Measurements from ENCODE around the gene ETDA. TPM values are rescaled to one million over a fixed set of nuclear protein-coding genes. Genes with fewer than 3 reads are reported as not detected.

Gene ETDA
- total RNA-seq, 1 experiment from 2014 or later: not detected

GRCh38 chrX:135302269-135302873, 50.5 kb downstream of the ETDA start:
- Histone ChIP-seq H3K36me3 (ENCODE audit: insufficient read depth, low read length, poor library complexity, severe bottlenecking) (no peaks in the 10 kb centered on the region), H3K9me3 (ENCODE audit: low read depth, low read length, poor library complexity, severe bottlenecking) (no peaks in the 10 kb centered on the region), H3K4me1 (ENCODE audit: insufficient read depth, low read length, poor library complexity, severe bottlenecking) (no peaks in the 10 kb centered on the region), H3K27me3 (replicated peaks; ENCODE audit: insufficient read depth, low read depth, low read length, poor library complexity) (no peaks in the 10 kb centered on the region), H3K27ac (ENCODE audit: low read depth, low read length, poor library complexity, severe bottlenecking) (no peak overlapping the region), H3K4me3 (ENCODE audit: low read depth, low read length, poor library complexity, severe bottlenecking) (no peak overlapping the region)
- intact Hi-C loops (cut with micrococcal nuclease; ENCODE audit: unreplicated experiment): no loop called here
- ChIA-PET POLR2A (ENCODE audit: low non-redundant PET) (no interaction called here), CTCF (no interaction called here)
- BruUV-seq (replicated peaks): no TSS peak
- no peak for DNase-seq (ENCODE audit: low spot score)
- TF ChIP-seq EZH2 (IDR thresholded peaks at IDR 0.05; ENCODE audit: borderline replicate concordance, low read depth, low read length, poor library complexity, severe bottlenecking) (no peak), CTCF (conservative IDR thresholded peaks at IDR 0.05; ENCODE audit: low read depth, low read length) (no peak)

Other genes starting within 250 kb of the ETDA start
- 8.5 and 8.8 TPM in 2 replicates for gene RTL8B, start 229.5 kb upstream of the ETDA start, total RNA-seq (2021)
- 51.5 and 55.1 TPM in 2 replicates for gene RTL8C, start 219.7 kb upstream of the ETDA start, total RNA-seq (2021)
- gene RTL8A, start 199.9 kb upstream of the ETDA start, total RNA-seq (2021): 34.6 and 38.3 TPM in 2 replicates
- gene SMIM10L2B, start 153.3 kb upstream of the ETDA start, total RNA-seq (2021): 0.32 and 0.74 TPM in 2 replicates
- not detected in 2 replicates for gene ETDB, start 131.5 kb upstream of the ETDA start, total RNA-seq (2021)
- not detected in 2 replicates for gene CT55, start 80.7 kb upstream of the ETDA start, total RNA-seq (2021)
- gene ETDC, start 57.4 kb downstream of the ETDA start, total RNA-seq (2021): not detected in 2 replicates
- 8.7 and 9.4 TPM in 2 replicates for gene ZNF75D, start 92.0 kb downstream of the ETDA start, total RNA-seq (2021)
- gene ZNF449, start 92.7 kb downstream of the ETDA start, total RNA-seq (2021): 10.6 and 12.1 TPM in 2 replicates
- gene SMIM10L2A, start 169.9 kb downstream of the ETDA start, total RNA-seq (2021): 1.8 and 2.3 TPM in 2 replicates

Data from A673 (cell line).